H1 (cell line): ENCODE data around the gene GRIK1. TPM values are rescaled to one million over a fixed set of nuclear protein-coding genes. Genes with fewer than 3 reads are reported as not detected.

Experiments used
- CTCF ChIA-PET: fragments of 300-600 bp; sonication (Branson Sonifier 250); formaldehyde crosslinking; loops from one replicate; lab custom pipeline; 2021; ENCODE audit not compliant: partially characterized antibody; lab: Charles Lee
- POLR2A ChIA-PET: fragments of 300-600 bp; sonication (Branson Sonifier 250); formaldehyde crosslinking; loops from one replicate; lab custom pipeline; 2021; ENCODE audit warnings: inconsistent platforms; ENCODE audit not compliant: partially characterized antibody; lab: Charles Lee
- DNase-seq, 2 experiments: peaks; one replicate each; pipeline versions ENCODE4 v3.0.0 to v3.0.0-alpha.2; 2010 to 2022; ENCODE audit warnings: low spot score in 2 of 2, low read depth in 1 of 2, mixed read lengths in 1 of 2
- FAIRE-seq: peaks from 2 replicates; lab custom pipeline; 2011; peaks lifted over from hg19 to GRCh38; lab: Jason Lieb, UNC
- H2AFZ ChIP-seq: 2 replicates; pipeline ENCODE4 v1.8.1; 2012; ENCODE audit warnings: low read length, inconsistent platforms
- H2AK5ac ChIP-seq: 2 replicates; pipeline ENCODE4 v1.6.1; 2013; ENCODE audit warnings: low read depth, low read length
- H2BK120ac ChIP-seq: replicated peaks from 2 replicates; pipeline ENCODE3; 2013; ENCODE audit warnings: low read depth, low read length, inconsistent platforms
- H2BK12ac ChIP-seq: 2 replicates; pipeline ENCODE4 v1.6.1; 2013; ENCODE audit warnings: low read depth, low read length
- H2BK15ac ChIP-seq: 2 replicates; pipeline ENCODE4 v1.6.1; 2013; ENCODE audit warnings: low read length
- H2BK20ac ChIP-seq: 2 replicates; pipeline ENCODE4 v1.6.1; 2013; ENCODE audit warnings: low read length
- H2BK5ac ChIP-seq: 2 replicates; pipeline ENCODE4 v1.6.1; 2013; ENCODE audit warnings: low read depth, low read length
- H3K14ac ChIP-seq: 2 replicates; pipeline ENCODE4 v1.6.1; 2013; ENCODE audit warnings: inconsistent platforms; ENCODE audit not compliant: insufficient read length
- H3K18ac ChIP-seq: 2 replicates; pipeline ENCODE4 v1.6.1; 2013; ENCODE audit warnings: low read length; ENCODE audit errors: extremely low read depth
- H3K23ac ChIP-seq: 2 replicates; pipeline ENCODE4 v1.6.1; 2013; ENCODE audit warnings: inconsistent platforms; ENCODE audit not compliant: insufficient read length
- H3K23me2 ChIP-seq: 2 replicates; pipeline ENCODE4 v1.6.1; 2013; ENCODE audit warnings: low read depth, low read length
- H3K27ac ChIP-seq: 2 replicates; pipeline ENCODE4 v1.6.1; 2011; ENCODE audit warnings: low read depth, low read length, inconsistent platforms
- H3K27me3 ChIP-seq, 4 experiments: replicated peaks in 1 of 4; 1 replicate in 1 of 4; 2 replicates in 3 of 4; pipeline versions ENCODE4 v1.6.1 to v1.8.1; 2011 to 2013; ENCODE audit warnings: low read length in 3 of 4, mild to moderate bottlenecking in 3 of 4, inconsistent platforms in 2 of 4, mixed read lengths in 2 of 4, moderate library complexity in 1 of 4; ENCODE audit not compliant: control insufficient read depth in 3 of 4, insufficient read depth in 3 of 4; ENCODE audit errors: extremely low read depth in 1 of 4
- H3K36me3 ChIP-seq, 4 experiments: 2 replicates each; pipeline versions ENCODE4 v1.6.1 to v1.8.1; 2011 to 2013; ENCODE audit warnings: mild to moderate bottlenecking in 4 of 4, low read length in 3 of 4, moderate library complexity in 2 of 4, control low read depth in 1 of 4, inconsistent platforms in 1 of 4; ENCODE audit not compliant: insufficient read depth in 4 of 4, control insufficient read depth in 2 of 4
- H3K4ac ChIP-seq: replicated peaks from 2 replicates; pipeline ENCODE3; 2013; ENCODE audit warnings: low read length, low read depth, mixed read lengths, inconsistent platforms; ENCODE audit not compliant: insufficient read length
- H3K4me1 ChIP-seq, 4 experiments: replicated peaks in 1 of 4; 1 replicate in 1 of 4; 2 replicates in 3 of 4; pipeline versions ENCODE4 v1.6.1 to v1.8.1; 2011 to 2013; ENCODE audit warnings: low read length in 3 of 4, inconsistent platforms in 2 of 4, mixed read lengths in 1 of 4; ENCODE audit not compliant: insufficient read depth in 4 of 4, control insufficient read depth in 3 of 4
- H3K4me2 ChIP-seq, 2 experiments: 2 replicates each; pipeline versions ENCODE4 v1.6.1 to v1.8.1; 2011 to 2013; ENCODE audit warnings: low read depth in 2 of 2, low read length in 2 of 2, control low read depth in 1 of 2, inconsistent platforms in 1 of 2, mild to moderate bottlenecking in 1 of 2; ENCODE audit not compliant: insufficient read depth in 1 of 2
- H3K4me3 ChIP-seq, 4 experiments: fragments of 200-600, 300-600 bp in 1 of 4; sonication (generic), shearing (Covaris generic), sonication (Bioruptor Twin) in 1 of 4; 2 replicates each; pipeline versions ENCODE4 v1.5.1 to v1.8.1; 2011 to 2016; ENCODE audit warnings: low read length in 4 of 4, low read depth in 3 of 4, control low read depth in 2 of 4, inconsistent platforms in 2 of 4, mild to moderate bottlenecking in 2 of 4, mixed read lengths in 1 of 4, moderate library complexity in 1 of 4; ENCODE audit not compliant: insufficient read depth in 2 of 4; ENCODE audit errors: extremely low read depth in 1 of 4
- H3K56ac ChIP-seq: replicated peaks from 2 replicates; pipeline ENCODE3; 2013; ENCODE audit warnings: low read depth, mild to moderate bottlenecking, mixed read lengths, low read length, inconsistent platforms; ENCODE audit not compliant: insufficient read length
- H3K79me1 ChIP-seq: 2 replicates; pipeline ENCODE4 v1.6.1; 2013; ENCODE audit warnings: low read depth, low read length, control low read depth
- H3K79me2 ChIP-seq, 2 experiments: 2 replicates each; pipeline versions ENCODE4 v1.6.1 to v1.8.1; 2012 to 2013; ENCODE audit warnings: low read length in 2 of 2, mild to moderate bottlenecking in 2 of 2, inconsistent platforms in 1 of 2; ENCODE audit not compliant: insufficient read depth in 2 of 2, control insufficient read depth in 1 of 2
- H3K9ac ChIP-seq, 4 experiments: replicated peaks in 1 of 4; 1 replicate in 1 of 4; 2 replicates in 3 of 4; pipeline versions ENCODE4 v1.6.1 to v1.8.1; 2011 to 2013; ENCODE audit warnings: low read depth in 3 of 4, low read length in 3 of 4, control low read depth in 2 of 4, mild to moderate bottlenecking in 2 of 4, moderate library complexity in 2 of 4, inconsistent platforms in 1 of 4; ENCODE audit errors: extremely low read depth in 1 of 4
- H3K9me3 ChIP-seq, 2 experiments: 2 replicates each; pipeline versions ENCODE4 v1.6.1 to v1.8.1; 2012 to 2013; ENCODE audit warnings: mild to moderate bottlenecking in 2 of 2, moderate library complexity in 2 of 2, control low read depth in 1 of 2, inconsistent platforms in 1 of 2, low read depth in 1 of 2, low read length in 1 of 2, mixed read lengths in 1 of 2; ENCODE audit not compliant: insufficient read depth in 2 of 2
- H4K20me1 ChIP-seq, 2 experiments: replicated peaks in 1 of 2; 2 replicates each; pipeline versions ENCODE3 to v1.8.1; 2011 to 2013; ENCODE audit warnings: inconsistent platforms in 2 of 2, low read length in 2 of 2, mild to moderate bottlenecking in 1 of 2; ENCODE audit not compliant: insufficient read depth in 2 of 2, control insufficient read depth in 1 of 2
- H4K5ac ChIP-seq: 2 replicates; pipeline ENCODE4 v1.6.1; 2013; ENCODE audit warnings: low read length, low read depth, mixed read lengths, inconsistent platforms; ENCODE audit not compliant: insufficient read length
- H4K8ac ChIP-seq: 2 replicates; pipeline ENCODE4 v1.8.0; 2013; ENCODE audit warnings: mild to moderate bottlenecking, moderate library complexity, low read length, inconsistent platforms; ENCODE audit not compliant: insufficient read depth; ENCODE audit errors: extremely low read depth
- H4K91ac ChIP-seq: replicated peaks from 2 replicates; pipeline ENCODE3; 2013; ENCODE audit warnings: low read length, mixed read lengths, inconsistent platforms; ENCODE audit not compliant: insufficient read length
- ATF3 ChIP-seq: IDR thresholded peaks from 2 replicates; pipeline ENCODE4 v1.6.1; 2011; ENCODE audit warnings: low read depth, mild to moderate bottlenecking, low read length; ENCODE audit not compliant: insufficient read depth
- FOSL1 ChIP-seq: IDR thresholded peaks from 2 replicates; pipeline ENCODE4 v1.6.1; 2011; ENCODE audit warnings: mild to moderate bottlenecking, low read depth, low read length, moderate library complexity; ENCODE audit not compliant: insufficient read depth
- GABPA ChIP-seq: IDR thresholded peaks from 2 replicates; pipeline ENCODE4 v1.6.1; 2011; ENCODE audit warnings: mild to moderate bottlenecking, low read length, moderate library complexity, borderline replicate concordance; ENCODE audit not compliant: insufficient read depth
- GTF2F1 ChIP-seq: IDR thresholded peaks from 2 replicates; pipeline ENCODE4 v1.6.1; 2012; ENCODE audit warnings: low read depth, low read length, improper control_type of control experiment, borderline replicate concordance
- HDAC2 ChIP-seq, 2 experiments: fragments of 300-600 bp in 1 of 2; sonication (generic) in 1 of 2; IDR thresholded peaks; 2 replicates each; pipeline ENCODE4 v1.6.1; 2011 to 2012; ENCODE audit warnings: low read depth in 2 of 2, low read length in 2 of 2, mild to moderate bottlenecking in 2 of 2, moderate library complexity in 2 of 2, borderline replicate concordance in 1 of 2, inconsistent platforms in 1 of 2
- KDM4A ChIP-seq: IDR thresholded peaks from one replicate; pipeline ENCODE4 v1.7.1; 2012; ENCODE audit warnings: low read depth, mild to moderate bottlenecking, moderate library complexity, low read length, inconsistent platforms; ENCODE audit not compliant: severe bottlenecking
- KDM5A ChIP-seq: fragments of 200-600 bp; IDR thresholded peaks from 2 replicates; pipeline ENCODE4 v1.7.1; 2012; ENCODE audit warnings: mild to moderate bottlenecking, low read length, inconsistent platforms, mixed read lengths
- RNF2 ChIP-seq: fragments of 200-900, 300-1000 bp; sonication (generic); IDR thresholded peaks from 2 replicates; pipeline ENCODE4 v1.7.1; 2016; ENCODE audit warnings: borderline replicate concordance, low read depth, mild to moderate bottlenecking, antibody characterized with exemption, low read length; ENCODE audit not compliant: poor library complexity, severe bottlenecking; ENCODE audit errors: missing control alignments
- SP4 ChIP-seq: IDR thresholded peaks from 2 replicates; pipeline ENCODE4 v1.6.1; 2012; ENCODE audit warnings: low read length, inconsistent platforms
- TCF12 ChIP-seq: IDR thresholded peaks from 2 replicates; pipeline ENCODE4 v1.6.1; 2011; ENCODE audit warnings: low read depth, mild to moderate bottlenecking, low read length
- TEAD4 ChIP-seq: IDR thresholded peaks from 2 replicates; pipeline ENCODE4 v1.6.1; 2012; ENCODE audit warnings: low read depth, low read length, inconsistent platforms, mixed read lengths
- WGBS, 2 experiments: shearing (Covaris generic) in 1 of 2; methylation state at CpG; one replicate each; pipeline versions ENCODE4 v1.1.6 to v1.1.7; 2013 to 2015; ENCODE audit warnings: low lambda C conversion rate in 2 of 2, mixed read lengths in 2 of 2, inconsistent platforms in 1 of 2, low coverage in 1 of 2, missing lambda C conversion rate in 1 of 2; ENCODE audit not compliant: insufficient replicate concordance in 2 of 2, insufficient coverage in 1 of 2, insufficient read length in 1 of 2; ENCODE audit errors: extremely low coverage in 1 of 2, missing lambda C conversion rate in 1 of 2; 5-methylcytosine and 5-hydroxymethylcytosine counted together
- polyA plus RNA-seq, 7 experiments: library from polyadenylated mRNA; depleted of rRNA in 3 of 7; stranded (reverse) in 5 of 7; unstranded in 2 of 7; fragments of >200 nt in 5 of 7; fragments of 200-250 nt in 2 of 7; gene quantifications; 1 replicate in 5 of 7; 2 replicates in 1 of 7; 4 replicates in 1 of 7; pipeline versions ENCODE4 v1.2.1 to v1.2.3, GENCODE V29; 2011 to 2013; ENCODE audit warnings: missing spikeins in 2 of 7, mixed read lengths in 2 of 7
- total RNA-seq: library from RNA; stranded (reverse); fragmentation: NEBNext Ultra II Directional; extraction: Animal tissue kit (Norgen Biotek cat#: 25700); gene quantifications from 2 replicates; pipeline ENCODE4 v1.2.1, GENCODE V29; 2021

GRIK1 gene
- total and polyA plus RNA-seq, 2 of the 8 experiments (the other 6 are each of a cell fraction or from before 2014, with no cell fraction given), result 0.11 to 0.32 TPM

DNA sequence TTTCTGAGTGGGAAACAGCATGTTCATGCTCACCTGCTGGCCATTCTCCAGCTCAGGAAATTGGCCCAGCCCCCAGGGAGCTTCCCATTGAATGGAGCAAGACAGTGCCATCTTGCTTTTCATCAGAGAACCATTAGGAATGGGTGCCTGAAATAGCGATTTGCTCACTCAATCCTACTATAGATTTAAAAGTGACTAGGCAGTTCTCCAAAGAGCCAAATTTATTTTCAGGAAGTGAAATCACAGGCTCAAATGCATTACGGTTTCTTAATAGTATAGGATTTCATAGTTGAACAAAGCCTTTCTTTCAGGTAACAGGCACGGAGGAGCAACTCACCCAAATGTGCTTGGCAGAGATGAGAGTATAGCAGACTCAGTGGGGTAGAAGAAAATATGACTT is 272.1 kb downstream of the GRIK1 start:
- H4K20me1 ChIP-seq, result no peaks in the 10 kb centered on the region
- no peaks in the 10 kb centered on the region for H3K23me2 ChIP-seq
- no peak overlapping the region for H3K14ac ChIP-seq
- H4K5ac ChIP-seq, result no peak overlapping the region
- H3K4me3 ChIP-seq, result no peak overlapping the region
- CTCF ChIA-PET, result interaction anchor here (0.9 to 1.4 kb wide), 3 partner anchors 9 to 377 kb away, joined by 3 to 5 read pairs (median 4); no protein-coding TSS in a partner anchor
- no peak overlapping the region for H3K27ac ChIP-seq
- no peaks in the 10 kb centered on the region for H3K27me3 ChIP-seq
- no peaks in the 10 kb centered on the region for H3K9me3 ChIP-seq
- no peak overlapping the region for H3K4me2 ChIP-seq
- FAIRE-seq, result no peak
- POLR2A ChIA-PET, result no interaction called here
- no peaks in the 10 kb centered on the region for H3K79me2 ChIP-seq
- H3K23ac ChIP-seq, result no peak overlapping the region
- no peak overlapping the region for H2BK15ac ChIP-seq
- H2AK5ac ChIP-seq, result no peak overlapping the region
- whole genome bisulfite sequencing, 2 experiments, result 93% methylated on average over 3 of the region's 3 CpGs; no CpG with 5 or more reads in 1 of the 2 experiments
- no peak overlapping the region for H3K18ac ChIP-seq
- no peaks in the 10 kb centered on the region for H3K79me1 ChIP-seq
- H2AFZ ChIP-seq, result no peak overlapping the region
- H3K36me3 ChIP-seq, result no peaks in the 10 kb centered on the region
- H2BK20ac ChIP-seq, result no peak overlapping the region
- no peak overlapping the region for H3K4ac ChIP-seq
- H2BK120ac ChIP-seq, result no peak overlapping the region
- TF ChIP-seq SP4, result no peak
- TF ChIP-seq FOSL1, result no peak
- TF ChIP-seq HDAC2 (IDR thresholded peaks at IDR 0.05; ENCODE audit: borderline replicate concordance in 1 of 2, low read depth in 2 of 2, low read length in 2 of 2), result no peak
- TF ChIP-seq KDM4A, result no peak
- no peak for TF ChIP-seq RNF2
- TF ChIP-seq GTF2F1, result no peak
- no peak for TF ChIP-seq TCF12
- no peak for TF ChIP-seq ATF3
- TF ChIP-seq GABPA, result no peak
- no peak for TF ChIP-seq TEAD4
- TF ChIP-seq KDM5A, result no peak
- H3K9ac ChIP-seq, result no peak overlapping the region
- no peak for DNase-seq
- H3K4me1 ChIP-seq, result no peaks in the 10 kb centered on the region; a peak in 3 of 7 replicates
- H2BK12ac ChIP-seq, result no peak overlapping the region
- H3K56ac ChIP-seq, result no peak overlapping the region
- H4K8ac ChIP-seq, result no peak overlapping the region
- no peak overlapping the region for H2BK5ac ChIP-seq
- H4K91ac ChIP-seq, result no peak overlapping the region
